Caco-2 (cell line): Measurements from ENCODE around the gene LTBP1. TPM values are rescaled to one million over a fixed set of nuclear protein-coding genes. Genes with fewer than 3 reads are reported as not detected.

Experiments used
- BruUV-seq: library from RNA; stranded (reverse); fragments of 400-500 nt; replicated peaks from 2 replicates; lab custom pipeline; 2021; lab: Mats Ljungman, UMichigan
- CTCF ChIA-PET: fragments of 300-600 bp; sonication (Branson Sonifier 250); formaldehyde crosslinking; loops from one replicate; lab custom pipeline; 2022; ENCODE audit warnings: antibody characterized with exemption; lab: Charles Lee
- POLR2A ChIA-PET: fragments of 300-600 bp; sonication (Branson Sonifier 250); formaldehyde crosslinking; loops from one replicate; lab custom pipeline; 2022; ENCODE audit warnings: antibody characterized with exemption; lab: Charles Lee
- DNase-seq, 2 experiments: peaks; one replicate each; pipeline versions ENCODE4 v3.0.0 to v3.0.0-alpha.2; 2020 to 2022
- H3K27me3 ChIP-seq: replicated peaks from 2 replicates; pipeline ENCODE4 v1.6.0; 2011; ENCODE audit warnings: low read length; ENCODE audit not compliant: control insufficient read depth, insufficient read depth
- H3K36me3 ChIP-seq: 2 replicates; pipeline ENCODE4 v1.5.1; 2011; ENCODE audit warnings: low read length; ENCODE audit not compliant: control insufficient read depth, insufficient read depth
- H3K4me1 ChIP-seq: fragments of 250-450 bp; sonication (Bioruptor Pico); 2 replicates; pipeline ENCODE4 v1.5.1; 2020; ENCODE audit warnings: mild to moderate bottlenecking
- H3K4me3 ChIP-seq: 2 replicates; pipeline ENCODE4 v1.5.1; 2011; ENCODE audit warnings: low read depth, mild to moderate bottlenecking, control low read depth, low read length
- H3K9me3 ChIP-seq: fragments of 250-450 bp; sonication (Bioruptor Pico); 2 replicates; pipeline ENCODE4 v1.5.1; 2020; ENCODE audit warnings: mild to moderate bottlenecking, moderate library complexity
- H3K27ac Mint-ChIP-seq: one replicate; pipeline ENCODE4 v1.8.0; 2022; ENCODE audit warnings: mixed read lengths; ENCODE audit not compliant: unreplicated experiment
- H3K27me3 Mint-ChIP-seq: one replicate; pipeline ENCODE4 v1.8.0; 2022; ENCODE audit warnings: mixed read lengths; ENCODE audit not compliant: insufficient read depth, unreplicated experiment
- H3K36me3 Mint-ChIP-seq: one replicate; pipeline ENCODE4 v1.8.0; 2022; ENCODE audit warnings: mild to moderate bottlenecking, mixed read lengths; ENCODE audit not compliant: insufficient read depth, unreplicated experiment
- H3K4me1 Mint-ChIP-seq: one replicate; pipeline ENCODE4 v1.8.0; 2022; ENCODE audit warnings: low read depth, mixed read lengths; ENCODE audit not compliant: unreplicated experiment
- H3K4me3 Mint-ChIP-seq: one replicate; pipeline ENCODE4 v1.8.0; 2022; ENCODE audit warnings: mild to moderate bottlenecking, moderate library complexity, mixed read lengths; ENCODE audit not compliant: unreplicated experiment
- H3K9me3 Mint-ChIP-seq: one replicate; pipeline ENCODE4 v1.8.0; 2022; ENCODE audit warnings: mixed read lengths; ENCODE audit not compliant: unreplicated experiment
- intact Hi-C: fragments of 100-400 bp; cut with micrococcal nuclease; formaldehyde crosslinking; loops from one replicate; pipeline ENCODE4 v1.10.0; 2022; ENCODE audit not compliant: unreplicated experiment
- total RNA-seq: library from RNA; stranded (reverse); gene quantifications from 2 replicates; pipeline ENCODE4 v1.2.3, GENCODE V29; 2022
- TF ChIP-seq, protein P1 (sequence below), 2 experiments: fragments of 200-600 bp in 1 of 2; IDR thresholded peaks; 1 replicate in 1 of 2; 2 replicates in 1 of 2; pipeline versions ENCODE4 v1.5.1 to v1.8.0; 2011 to 2022; ENCODE audit warnings: antibody characterized with exemption in 1 of 2, control low read depth in 1 of 2, inconsistent platforms in 1 of 2, low read depth in 1 of 2, low read length in 1 of 2, mild to moderate bottlenecking in 1 of 2, moderate library complexity in 1 of 2; ENCODE audit not compliant: insufficient read depth in 1 of 2, severe bottlenecking in 1 of 2, unreplicated experiment in 1 of 2

The LTBP1 gene
- total RNA-seq, 1 experiment from 2014 or later, result 64.2 TPM

DNA sequence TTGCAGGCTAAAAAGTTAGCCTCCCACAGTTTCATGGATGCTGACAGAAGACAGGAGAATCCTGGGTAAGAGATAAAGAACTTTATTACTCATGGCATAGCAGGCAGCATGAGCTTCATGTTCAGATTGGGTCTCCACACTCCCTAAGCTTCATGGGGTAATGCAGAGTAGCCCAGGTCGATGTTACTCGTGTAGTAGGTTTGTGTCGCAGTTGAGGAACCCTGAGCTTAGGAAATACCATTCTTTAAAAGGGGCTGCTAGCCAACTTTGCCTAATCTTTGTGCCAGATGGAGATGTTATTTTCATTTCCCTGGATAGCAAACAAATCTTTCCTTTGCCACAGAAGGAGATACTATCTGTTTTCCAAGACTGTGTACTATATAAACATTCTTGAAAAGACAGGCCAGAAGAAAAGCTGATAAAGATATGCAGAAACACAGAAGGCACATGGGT, 117.6 kb downstream of the LTBP1 start:
- ChIA-PET CTCF (no interaction called here), POLR2A (no interaction called here)

DNA sequence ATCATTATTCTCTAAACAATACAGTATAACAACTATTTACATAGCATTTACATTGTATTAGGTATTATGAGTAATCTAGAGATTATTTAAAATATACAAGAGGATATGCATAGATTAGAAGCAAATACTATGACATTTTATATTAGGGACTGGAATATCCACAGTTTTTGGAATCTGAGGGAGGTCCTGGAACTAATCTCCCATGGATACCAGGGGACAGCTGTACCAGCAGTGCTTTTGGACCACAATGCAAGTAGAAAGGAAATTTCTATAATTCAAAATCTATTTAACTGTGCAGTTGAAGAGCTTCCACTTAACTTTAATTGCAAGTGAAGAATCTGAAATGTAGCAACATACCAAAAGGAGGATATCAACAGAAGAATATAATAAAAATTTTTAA, 120.8 kb downstream of the LTBP1 start:
- H3K4me1 ChIP-seq, result no peaks in the 10 kb centered on the region
- Mint-ChIP-seq H3K9me3 (no peaks in the 10 kb centered on the region), H3K27me3 (no peaks in the 10 kb centered on the region), H3K36me3 (no peaks in the 10 kb centered on the region), H3K4me1 (peaks cover under 1% of the 10 kb centered on the region), H3K27ac (no peak overlapping the region), H3K4me3 (no peak overlapping the region)
- TF ChIP-seq, protein P1, sequence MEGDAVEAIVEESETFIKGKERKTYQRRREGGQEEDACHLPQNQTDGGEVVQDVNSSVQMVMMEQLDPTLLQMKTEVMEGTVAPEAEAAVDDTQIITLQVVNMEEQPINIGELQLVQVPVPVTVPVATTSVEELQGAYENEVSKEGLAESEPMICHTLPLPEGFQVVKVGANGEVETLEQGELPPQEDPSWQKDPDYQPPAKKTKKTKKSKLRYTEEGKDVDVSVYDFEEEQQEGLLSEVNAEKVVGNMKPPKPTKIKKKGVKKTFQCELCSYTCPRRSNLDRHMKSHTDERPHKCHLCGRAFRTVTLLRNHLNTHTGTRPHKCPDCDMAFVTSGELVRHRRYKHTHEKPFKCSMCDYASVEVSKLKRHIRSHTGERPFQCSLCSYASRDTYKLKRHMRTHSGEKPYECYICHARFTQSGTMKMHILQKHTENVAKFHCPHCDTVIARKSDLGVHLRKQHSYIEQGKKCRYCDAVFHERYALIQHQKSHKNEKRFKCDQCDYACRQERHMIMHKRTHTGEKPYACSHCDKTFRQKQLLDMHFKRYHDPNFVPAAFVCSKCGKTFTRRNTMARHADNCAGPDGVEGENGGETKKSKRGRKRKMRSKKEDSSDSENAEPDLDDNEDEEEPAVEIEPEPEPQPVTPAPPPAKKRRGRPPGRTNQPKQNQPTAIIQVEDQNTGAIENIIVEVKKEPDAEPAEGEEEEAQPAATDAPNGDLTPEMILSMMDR (IDR thresholded peaks at IDR 0.05; ENCODE audit: insufficient read depth in 1 of 2, low read depth in 1 of 2, low read length in 1 of 2, severe bottlenecking in 1 of 2, unreplicated experiment in 1 of 2), result no peak
- ChIA-PET POLR2A (no interaction called here), CTCF (no interaction called here)
- peaks cover 4% of the 10 kb centered on the region; the same call in 1 of the 2 replicates for H3K9me3 ChIP-seq
- no peak for DNase-seq
- H3K36me3 ChIP-seq, result no peaks in the 10 kb centered on the region
- no TSS peak for BruUV-seq
- H3K4me3 ChIP-seq, result no peak overlapping the region
- intact Hi-C loops, result no loop called here
- H3K27me3 ChIP-seq, result no peaks in the 10 kb centered on the region

More for the DNA sequence above, 117.6 kb downstream of the LTBP1 start:
- no peaks in the 10 kb centered on the region for H3K4me1 Mint-ChIP-seq
- TF ChIP-seq, protein P1 (IDR thresholded peaks at IDR 0.05; ENCODE audit: insufficient read depth in 1 of 2, low read depth in 1 of 2, low read length in 1 of 2, severe bottlenecking in 1 of 2, unreplicated experiment in 1 of 2), result no peak
- H3K9me3 Mint-ChIP-seq, result no peaks in the 10 kb centered on the region
- H3K27me3 Mint-ChIP-seq, result no peaks in the 10 kb centered on the region
- Histone ChIP-seq H3K4me1 (no peaks in the 10 kb centered on the region), H3K9me3 (peaks cover 4% of the 10 kb centered on the region; the same call in 1 of the 2 replicates), H3K27me3 (no peaks in the 10 kb centered on the region), H3K36me3 (no peaks in the 10 kb centered on the region), H3K4me3 (no peak overlapping the region)
- H3K27ac Mint-ChIP-seq, result no peak overlapping the region
- H3K4me3 Mint-ChIP-seq, result no peak overlapping the region
- no TSS peak for BruUV-seq
- DNase-seq, result no peak
- intact Hi-C loops, result no loop called here
- H3K36me3 Mint-ChIP-seq, result no peaks in the 10 kb centered on the region

DNA sequence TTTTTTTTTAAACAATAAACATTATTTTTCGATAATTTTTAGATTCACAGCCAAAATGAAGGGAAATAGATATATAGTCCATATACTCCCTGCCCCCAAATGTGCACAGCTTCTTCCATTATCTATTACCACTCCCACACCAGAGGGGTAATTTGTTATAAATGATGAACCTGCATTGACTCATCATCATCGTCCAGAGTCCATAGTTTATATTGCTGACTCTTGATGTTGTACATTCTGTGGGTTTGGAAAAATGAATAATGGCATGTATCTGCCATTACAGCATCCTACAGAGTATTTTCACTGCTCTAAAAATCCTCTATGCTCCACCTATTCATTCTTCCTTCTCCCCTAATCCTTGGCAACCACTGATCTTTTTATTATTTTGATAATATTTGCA, 121.5 kb downstream of the LTBP1 start:
- Mint-ChIP-seq H3K27ac (no peak overlapping the region), H3K27me3 (no peaks in the 10 kb centered on the region), H3K9me3 (no peaks in the 10 kb centered on the region), H3K36me3 (no peaks in the 10 kb centered on the region), H3K4me3 (no peak overlapping the region), H3K4me1 (peaks cover 6% of the 10 kb centered on the region)
- intact Hi-C loops, result no loop called here
- no peaks in the 10 kb centered on the region for H3K27me3 ChIP-seq
- CTCF ChIA-PET, result no interaction called here
- BruUV-seq, result no TSS peak
- H3K4me3 ChIP-seq, result no peak overlapping the region
- TF ChIP-seq, protein P1 (IDR thresholded peaks at IDR 0.05; ENCODE audit: insufficient read depth in 1 of 2, low read depth in 1 of 2, low read length in 1 of 2, severe bottlenecking in 1 of 2, unreplicated experiment in 1 of 2), result no peak
- H3K9me3 ChIP-seq, result peaks cover 4% of the 10 kb centered on the region; the same call in 1 of the 2 replicates
- H3K4me1 ChIP-seq, result no peaks in the 10 kb centered on the region
- no peaks in the 10 kb centered on the region for H3K36me3 ChIP-seq
- POLR2A ChIA-PET, result no interaction called here
- no peak for DNase-seq
